ENCODE measurements around the gene AADACL3. TPM values are rescaled to one million over a fixed set of nuclear protein-coding genes. Genes with fewer than 3 reads are reported as not detected.
"Not testable (repeated sequence)": the region's sequence is repeated elsewhere in the genome, so short reads cannot be mapped to it uniquely, and the experiment has no call there.

Gene AADACL3
- total RNA-seq, 4 donors from 2014 or later = not detected

DNA sequence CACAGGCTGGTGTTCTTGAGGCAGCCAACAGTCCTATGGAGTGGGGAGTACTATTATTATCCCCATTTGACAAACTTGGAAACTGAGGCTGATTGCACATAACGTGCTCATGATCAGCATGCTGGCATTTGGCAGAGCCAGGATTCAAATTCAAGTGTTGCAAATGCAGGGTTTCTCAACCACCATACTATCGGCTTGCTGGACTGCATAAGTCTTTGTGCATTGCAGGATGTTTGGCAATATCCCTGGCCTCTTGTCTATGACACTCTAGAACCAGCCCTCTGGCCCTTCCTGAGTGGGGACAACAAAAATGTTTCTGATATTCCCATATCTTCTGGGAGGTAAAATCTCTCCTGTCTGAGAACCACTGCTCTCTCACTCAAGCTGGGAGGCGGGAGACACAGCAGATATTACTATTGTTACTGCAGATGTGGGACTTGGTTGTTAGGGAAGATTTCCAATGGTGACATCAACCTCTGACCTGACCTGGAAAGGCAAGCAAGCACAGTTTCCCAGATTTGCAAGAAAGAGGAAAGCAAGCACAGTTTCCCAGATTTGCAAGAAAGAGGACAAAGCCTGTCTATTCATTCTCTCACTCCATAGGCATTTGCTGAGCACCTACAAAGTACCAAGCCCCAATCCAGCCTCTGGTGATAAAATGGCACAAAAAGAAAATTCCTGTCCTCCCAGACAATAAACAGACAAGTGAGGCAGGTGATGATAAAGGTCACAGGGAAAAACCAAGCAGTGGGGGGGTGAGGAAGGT is 1.0 kb upstream of the AADACL3 start:
- 56 to 83% methylated on average over 2 of the region's 3 CpGs for WGBS, 2 donors (ENCODE audit: low coverage in 1 of 2)
- peak; percentile 51 for ATAC-seq
- Histone ChIP-seq H3K27me3 (peaks cover 17% of the 10 kb centered on the region), H3K4me3 (no peak overlapping the region), H3K27ac (no peak overlapping the region), H3K36me3 (no peaks in the 10 kb centered on the region), H3K9me3 (no peaks in the 10 kb centered on the region), H3K4me1 (no peaks in the 10 kb centered on the region)
- TF ChIP-seq POLR2AphosphoS5 (IDR thresholded peaks at IDR 0.05) (no peak), POLR2A (IDR thresholded peaks at IDR 0.05) (no peak), EP300 (IDR thresholded peaks at IDR 0.05) (no peak)
- TF ChIP-seq, protein P1, sequence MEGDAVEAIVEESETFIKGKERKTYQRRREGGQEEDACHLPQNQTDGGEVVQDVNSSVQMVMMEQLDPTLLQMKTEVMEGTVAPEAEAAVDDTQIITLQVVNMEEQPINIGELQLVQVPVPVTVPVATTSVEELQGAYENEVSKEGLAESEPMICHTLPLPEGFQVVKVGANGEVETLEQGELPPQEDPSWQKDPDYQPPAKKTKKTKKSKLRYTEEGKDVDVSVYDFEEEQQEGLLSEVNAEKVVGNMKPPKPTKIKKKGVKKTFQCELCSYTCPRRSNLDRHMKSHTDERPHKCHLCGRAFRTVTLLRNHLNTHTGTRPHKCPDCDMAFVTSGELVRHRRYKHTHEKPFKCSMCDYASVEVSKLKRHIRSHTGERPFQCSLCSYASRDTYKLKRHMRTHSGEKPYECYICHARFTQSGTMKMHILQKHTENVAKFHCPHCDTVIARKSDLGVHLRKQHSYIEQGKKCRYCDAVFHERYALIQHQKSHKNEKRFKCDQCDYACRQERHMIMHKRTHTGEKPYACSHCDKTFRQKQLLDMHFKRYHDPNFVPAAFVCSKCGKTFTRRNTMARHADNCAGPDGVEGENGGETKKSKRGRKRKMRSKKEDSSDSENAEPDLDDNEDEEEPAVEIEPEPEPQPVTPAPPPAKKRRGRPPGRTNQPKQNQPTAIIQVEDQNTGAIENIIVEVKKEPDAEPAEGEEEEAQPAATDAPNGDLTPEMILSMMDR (IDR thresholded peaks at IDR 0.05) = no peak

- TF ChIP-seq, protein P1 (IDR thresholded peaks at IDR 0.05) = no peak
- TF ChIP-seq POLR2A (IDR thresholded peaks at IDR 0.05) = no peak
- TF ChIP-seq EP300 (IDR thresholded peaks at IDR 0.05) = no peak
- TF ChIP-seq POLR2AphosphoS5 (IDR thresholded peaks at IDR 0.05) = no peak
- peaks cover 35% of the 10 kb centered on the region for H3K27me3 ChIP-seq
- no peak for ATAC-seq
These were observed 1.5 kb downstream of the AADACL3 start for GRCh38 chr1:12717301-12717838.

DNA sequence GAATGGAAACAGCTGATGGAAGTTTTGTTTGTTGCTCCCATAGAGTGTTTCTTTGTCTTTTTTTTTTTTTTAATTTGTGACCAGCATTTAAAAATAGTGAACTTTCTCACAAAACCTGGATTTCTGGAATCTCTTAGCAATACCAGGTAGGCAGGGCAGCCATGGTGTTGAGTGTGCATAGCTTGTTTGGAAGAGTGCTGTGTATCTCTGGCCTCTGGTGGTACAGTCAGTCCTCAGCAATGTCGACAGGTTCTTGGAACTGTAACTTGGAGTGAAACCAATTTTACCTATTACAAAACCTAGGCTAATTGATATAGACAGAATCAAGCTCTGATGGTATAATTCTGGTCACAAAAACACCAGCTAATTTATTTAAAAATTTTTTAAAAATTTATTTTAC is 6.7 kb downstream of the AADACL3 start:
- 63 to 73% methylated on average over 1 of the region's 1 CpG for WGBS, 2 donors (ENCODE audit: low coverage in 1 of 2)
- Histone ChIP-seq H3K9me3 (no peaks in the 10 kb centered on the region), H3K4me1 (no peaks in the 10 kb centered on the region), H3K27me3 (peaks cover 37% of the 10 kb centered on the region), H3K36me3 (no peaks in the 10 kb centered on the region), H3K27ac (no peak overlapping the region), H3K4me3 (no peak overlapping the region)
- TF ChIP-seq EP300 (IDR thresholded peaks at IDR 0.05) = no peak
- no peak for TF ChIP-seq POLR2AphosphoS5 (IDR thresholded peaks at IDR 0.05)
- no peak for TF ChIP-seq POLR2A (IDR thresholded peaks at IDR 0.05)
- TF ChIP-seq, protein P1 (IDR thresholded peaks at IDR 0.05) = no peak
- ATAC-seq = no peak

More at GRCh38 chr1:12717301-12717838, 1.5 kb downstream of the AADACL3 start:
- 78 to 86% methylated on average over 1 to 6 of the region's 7 CpGs for WGBS, 2 donors (ENCODE audit: low coverage in 1 of 2)
- Histone ChIP-seq H3K36me3 (no peaks in the 10 kb centered on the region), H3K4me1 (no peaks in the 10 kb centered on the region), H3K27ac (no peak overlapping the region), H3K9me3 (no peaks in the 10 kb centered on the region), H3K4me3 (no peak overlapping the region)

DNA sequence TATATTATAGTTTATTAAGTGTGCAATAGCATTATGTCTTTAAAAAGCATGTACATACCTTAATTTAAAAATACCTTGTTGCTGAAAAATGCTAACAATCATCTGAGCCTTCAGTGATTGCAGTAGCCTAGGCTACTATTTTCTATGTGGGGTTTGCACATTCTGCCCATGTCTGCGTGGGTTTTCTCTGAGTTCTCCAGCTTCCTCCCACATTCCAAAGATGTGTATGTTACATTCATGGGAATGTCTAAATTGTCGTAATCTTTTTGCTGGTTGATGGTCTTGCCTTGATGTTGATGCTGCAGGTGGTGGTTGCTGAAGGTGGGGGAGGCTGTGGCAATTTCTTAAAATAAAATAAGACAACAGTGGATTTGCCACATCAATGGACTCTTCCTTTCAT is 12.5 kb downstream of the AADACL3 start:
- peaks cover 0 to 41% (median 0%) of the 10 kb centered on the region in 3 donors for H3K9me3 ChIP-seq
- TF ChIP-seq POLR2AphosphoS5 (IDR thresholded peaks at IDR 0.05) (no peak), POLR2A (IDR thresholded peaks at IDR 0.05) (no peak), EP300 (IDR thresholded peaks at IDR 0.05) (no peak)
- TF ChIP-seq, protein P1 (IDR thresholded peaks at IDR 0.05) = no peak

DNA sequence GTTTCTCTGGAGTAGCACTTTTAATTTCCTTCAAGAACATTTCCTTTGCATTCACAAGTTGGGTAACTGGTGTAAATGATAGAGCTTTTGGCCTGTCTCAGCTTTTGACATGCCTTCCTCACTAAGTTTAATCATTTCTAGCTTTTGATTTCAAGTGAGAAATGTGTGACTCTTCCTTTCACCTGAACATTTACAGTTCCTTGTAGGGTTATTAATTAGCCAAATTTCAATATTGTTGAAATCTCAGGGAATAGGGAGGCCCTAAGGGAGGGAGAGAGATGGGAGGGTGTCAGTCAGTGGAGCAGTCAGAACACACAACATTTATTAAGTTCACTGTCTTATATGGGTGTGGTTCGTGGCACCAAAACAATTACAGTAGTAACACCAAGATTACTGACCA is 14.2 kb downstream of the AADACL3 start:
- ATAC-seq = no peak
- H3K4me1 ChIP-seq = no peaks in the 10 kb centered on the region
- H3K9me3 ChIP-seq = peaks cover 0 to 41% (median 0%) of the 10 kb centered on the region in 3 donors
- peaks cover 25% of the 10 kb centered on the region for H3K27me3 ChIP-seq
- 83 to 100% methylated on average over 1 of the region's 1 CpG for WGBS, 2 donors (ENCODE audit: low coverage in 1 of 2)
- H3K4me3 ChIP-seq = no peak overlapping the region
- no peaks in the 10 kb centered on the region for H3K36me3 ChIP-seq
- no peak overlapping the region for H3K27ac ChIP-seq
- no peak for TF ChIP-seq POLR2AphosphoS5 (IDR thresholded peaks at IDR 0.05)
- no peak for TF ChIP-seq EP300 (IDR thresholded peaks at IDR 0.05)

More for the DNA sequence above, 12.5 kb downstream of the AADACL3 start:
- Histone ChIP-seq H3K36me3 (no peaks in the 10 kb centered on the region), H3K4me3 (no peak overlapping the region), H3K27me3 (peaks cover 15% of the 10 kb centered on the region), H3K27ac (no peak overlapping the region), H3K4me1 (no peaks in the 10 kb centered on the region)
- WGBS, 2 donors (ENCODE audit: low coverage in 1 of 2) = 74 to 89% methylated on average over 2 of the region's 2 CpGs
- no peak for ATAC-seq

DNA sequence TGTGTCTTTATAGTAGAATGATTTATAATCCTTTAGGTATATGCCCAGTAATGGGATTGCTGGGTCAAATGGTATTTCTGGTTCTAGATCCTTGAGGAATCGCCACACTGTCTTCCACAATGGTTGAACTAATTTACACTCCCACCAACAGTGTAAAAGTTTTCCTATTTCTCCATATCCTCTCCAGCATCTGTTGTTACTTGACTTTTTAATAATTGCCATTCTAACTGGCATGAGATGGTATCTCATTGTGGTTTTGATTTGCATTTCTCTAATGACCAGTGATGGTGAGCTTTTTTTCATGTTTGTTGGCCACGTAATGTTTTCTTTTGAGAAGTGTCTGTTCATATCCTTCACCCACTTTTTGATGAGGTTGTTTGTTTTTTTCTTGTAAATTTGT is 15.2 kb downstream of the AADACL3 start:
- not testable (repeated sequence) for H3K27ac ChIP-seq, H3K36me3 ChIP-seq, H3K4me1 ChIP-seq, H3K4me3 ChIP-seq, ATAC-seq
- WGBS, 2 donors (ENCODE audit: low coverage in 1 of 2) = 46 to 70% methylated on average over 1 to 2 of the region's 2 CpGs
- peaks cover 0 to 41% (median 0%) of the 10 kb centered on the region in 3 donors for H3K9me3 ChIP-seq
- H3K27me3 ChIP-seq = peaks cover 34% of the 10 kb centered on the region

Data from gastroesophageal sphincter (tissue), 4 donors.